Right renal pelvis (tissue), 4 donors: ENCODE results near the gene LSM7. TPM values are rescaled to one million over a fixed set of nuclear protein-coding genes. Genes with fewer than 3 reads are reported as not detected.

ENCODE experiments used
- DNase-seq, 4 donors: peaks; one replicate each; pipeline ENCODE4 v3.0.0-alpha.2; 2013; ENCODE audit warnings: low read depth in 4 of 4, low spot score in 3 of 4, missing footprints in 1 of 4
- polyA plus RNA-seq, 4 donors: library from polyadenylated mRNA; unstranded; fragments of 120-200 nt; gene quantifications; one replicate each; pipeline ENCODE4 v1.2.1, GENCODE V29; 2013; ENCODE audit not compliant: insufficient read length in 4 of 4

The LSM7 gene
- polyA plus RNA-seq, 4 donors, result 69.8 to 117 (median 73.1) TPM

DNA sequence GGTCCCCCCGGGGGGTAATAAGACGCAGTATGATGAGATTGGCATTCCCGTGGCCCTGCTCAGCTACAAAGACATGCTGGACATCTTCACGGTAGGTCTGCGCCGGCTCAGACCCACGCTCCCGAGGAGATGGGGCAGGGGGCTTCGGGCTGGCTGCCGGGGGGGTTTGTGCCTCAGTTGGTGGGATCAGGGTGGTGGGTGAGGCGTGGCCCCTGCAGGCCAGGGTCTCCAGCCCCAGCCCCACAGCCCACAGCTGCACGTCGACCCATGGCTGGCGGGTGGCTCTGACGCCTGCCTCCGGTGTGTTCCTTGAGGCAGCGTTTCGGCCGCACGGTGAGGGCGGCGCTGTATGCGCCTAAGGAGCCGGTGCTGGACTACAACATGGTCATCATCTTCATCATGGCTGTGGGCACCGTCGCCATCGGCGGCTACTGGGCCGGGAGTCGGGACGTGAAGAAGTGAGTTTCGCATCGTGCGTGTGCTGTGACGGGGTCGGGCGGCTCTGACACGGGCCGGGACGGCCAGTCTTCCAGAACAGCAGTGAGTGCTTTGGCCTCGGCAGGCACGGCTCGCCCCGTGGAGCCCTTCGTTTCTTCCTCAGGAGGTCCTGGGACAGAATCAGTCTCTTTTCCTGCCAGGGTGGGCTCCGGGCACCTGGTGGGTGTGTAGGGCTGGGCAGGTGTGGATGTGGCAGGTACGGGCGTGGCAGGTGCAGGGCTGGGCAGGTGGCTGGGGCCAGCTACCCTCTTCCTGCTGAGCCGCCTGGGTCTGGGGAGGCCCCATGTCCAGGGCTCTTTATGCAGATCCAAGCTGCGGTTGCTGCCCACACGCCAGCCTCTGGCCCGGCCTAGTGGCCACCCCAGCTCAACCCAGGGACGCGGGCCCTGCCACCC is 10.6 kb upstream of the LSM7 start:
- no peak for DNase-seq

- DNase-seq, result no peak
These were observed 9.7 kb upstream of the LSM7 start for GRCh38 chr19:2338055-2338615.

GRCh38 chr19:2337329-2337707 is 8.9 kb upstream of the LSM7 start:
- peak; percentile 52 to 77 (median 64) for DNase-seq

DNA sequence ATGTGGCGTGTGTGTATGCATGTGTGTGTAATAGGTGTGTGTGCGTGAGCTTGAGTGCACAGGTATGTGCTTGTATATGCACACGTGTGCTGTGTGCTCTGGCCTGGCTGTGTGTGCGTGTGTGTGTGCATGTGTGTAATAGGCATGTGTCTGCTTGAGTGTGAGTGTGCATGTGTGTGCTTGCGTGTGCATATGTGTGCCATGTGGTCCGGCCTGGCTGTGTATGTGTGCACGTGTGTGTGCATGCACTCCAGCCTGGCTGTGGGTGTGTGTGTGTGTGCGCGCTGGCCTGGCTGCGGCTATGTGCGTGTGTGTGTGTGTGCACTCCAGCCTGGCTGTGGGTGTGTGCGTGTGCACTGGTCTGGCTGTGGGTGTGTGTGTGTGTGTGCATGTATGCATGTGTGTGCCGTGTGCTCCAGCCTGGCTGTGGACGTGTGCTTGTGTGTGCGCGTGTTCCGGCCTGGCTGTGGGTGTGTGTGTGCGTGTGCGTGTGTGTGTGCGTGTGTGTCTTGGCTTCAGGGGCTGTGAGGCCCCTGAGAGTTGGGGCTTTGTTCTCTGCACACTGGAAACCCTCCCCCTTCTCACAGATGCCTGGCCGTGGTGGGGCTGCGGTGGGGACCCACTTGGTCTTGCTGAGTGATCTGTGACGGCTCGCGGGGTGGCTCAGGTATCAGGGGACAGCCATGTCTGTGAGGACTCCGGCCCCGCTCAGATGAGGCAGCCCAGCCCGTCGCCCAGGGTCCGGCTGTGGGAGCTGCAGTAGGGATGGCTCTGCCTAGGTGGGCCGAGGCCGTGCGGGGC is 8.3 kb upstream of the LSM7 start:
- no peak for DNase-seq

DNA sequence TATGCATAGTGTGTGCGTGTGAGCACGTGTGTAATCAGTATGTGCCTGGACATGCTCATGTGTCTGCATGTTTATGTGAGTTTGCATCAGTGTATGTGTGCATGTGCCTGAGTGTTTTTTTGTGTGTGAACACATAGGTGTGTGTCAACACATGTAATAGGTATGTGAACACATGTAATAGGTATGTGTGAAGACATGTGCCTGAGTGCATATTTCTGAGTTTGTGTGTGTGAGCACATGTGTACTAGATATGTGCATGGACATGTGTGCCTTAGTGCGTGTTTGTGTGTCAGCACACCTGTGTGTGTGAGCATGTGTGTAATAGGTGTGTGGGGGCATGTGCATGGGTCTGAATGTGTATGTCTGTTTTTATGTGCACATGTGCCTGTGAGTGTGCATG is 7.5 kb upstream of the LSM7 start:
- no peak for DNase-seq

- no peak for DNase-seq
These were observed 6.8 kb upstream of the LSM7 start for GRCh38 chr19:2334986-2335846.

- no peak for DNase-seq
These were observed 6.0 kb upstream of the LSM7 start for GRCh38 chr19:2334426-2334825.

GRCh38 chr19:2333807-2334211 is 5.4 kb upstream of the LSM7 start:
- no peak for DNase-seq

DNA sequence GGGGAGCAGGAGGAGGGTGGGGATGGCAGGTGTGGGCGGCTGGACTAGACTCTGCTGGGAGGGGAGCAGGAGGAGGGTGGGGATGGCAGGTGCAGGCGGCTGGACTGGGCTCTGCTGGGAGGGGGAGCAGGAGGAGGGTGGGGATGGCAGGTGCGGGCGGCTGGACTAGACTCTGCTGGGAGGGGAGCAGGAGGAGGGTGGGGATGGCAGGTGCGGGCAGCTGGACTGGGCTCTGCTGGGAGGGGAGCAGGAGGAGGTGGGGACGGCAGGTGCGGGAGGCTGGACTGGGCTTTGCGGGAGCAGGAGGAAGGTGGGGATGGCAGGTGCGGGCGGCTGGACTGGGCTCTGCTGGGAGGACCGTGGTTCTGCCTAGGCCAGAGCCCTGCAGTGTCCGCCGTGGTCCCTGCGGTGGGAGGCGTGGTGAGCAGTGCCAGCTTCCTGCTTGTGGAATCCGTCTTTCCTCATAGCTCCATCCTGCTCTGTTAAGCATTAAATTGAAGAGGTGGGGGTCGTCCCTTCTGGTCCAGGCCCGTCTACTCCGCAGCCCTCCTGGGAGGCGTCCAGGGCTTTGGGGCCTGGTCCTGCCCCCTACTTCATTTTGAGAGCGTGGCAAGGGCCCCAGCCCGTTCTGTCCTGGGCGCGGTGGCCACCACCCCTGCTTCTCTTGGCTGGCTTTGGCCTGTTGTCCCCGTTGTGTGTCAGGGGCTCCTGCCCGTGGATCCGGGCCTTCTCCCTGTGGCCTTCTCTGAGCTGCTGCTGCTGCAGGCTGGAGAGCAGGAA is 4.8 kb upstream of the LSM7 start:
- DNase-seq, result no peak

GRCh38 chr19:2332341-2333026 is 4.1 kb upstream of the LSM7 start:
- no peak for DNase-seq

DNA sequence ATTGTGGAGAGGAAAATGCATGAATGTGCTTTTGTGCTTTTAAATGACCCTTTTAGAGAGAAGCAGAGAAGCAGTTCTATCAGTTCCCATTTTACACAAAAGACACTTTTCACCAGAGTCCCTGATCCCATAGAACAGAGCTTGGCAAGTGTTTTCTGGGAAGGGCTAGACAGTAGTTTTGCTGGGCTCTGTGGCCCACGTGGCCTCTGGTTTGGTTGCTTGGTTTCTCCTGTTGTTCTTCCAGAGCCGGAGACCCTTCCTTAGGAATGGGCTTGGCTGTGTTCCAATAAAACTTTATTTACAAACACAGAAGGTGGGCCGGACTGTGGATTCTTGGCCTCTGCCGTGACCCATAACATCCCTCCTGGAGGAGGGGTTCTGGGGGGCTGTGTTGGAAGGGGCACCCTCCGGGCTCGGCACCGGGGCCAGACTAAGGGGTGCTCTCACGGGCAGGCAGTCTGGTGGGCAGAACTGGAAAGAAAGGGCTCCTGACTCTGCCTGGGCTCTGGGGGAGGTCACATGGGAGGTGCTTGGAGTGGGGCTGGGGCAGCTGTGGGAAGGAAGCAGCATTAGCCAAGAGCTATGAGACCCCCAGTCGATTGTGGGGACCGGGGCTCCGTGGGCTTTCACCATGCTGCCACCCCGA is 3.3 kb upstream of the LSM7 start:
- DNase-seq, result no peak

- no peak for DNase-seq
These were observed 2.4 kb upstream of the LSM7 start for GRCh38 chr19:2330632-2331284.

DNA sequence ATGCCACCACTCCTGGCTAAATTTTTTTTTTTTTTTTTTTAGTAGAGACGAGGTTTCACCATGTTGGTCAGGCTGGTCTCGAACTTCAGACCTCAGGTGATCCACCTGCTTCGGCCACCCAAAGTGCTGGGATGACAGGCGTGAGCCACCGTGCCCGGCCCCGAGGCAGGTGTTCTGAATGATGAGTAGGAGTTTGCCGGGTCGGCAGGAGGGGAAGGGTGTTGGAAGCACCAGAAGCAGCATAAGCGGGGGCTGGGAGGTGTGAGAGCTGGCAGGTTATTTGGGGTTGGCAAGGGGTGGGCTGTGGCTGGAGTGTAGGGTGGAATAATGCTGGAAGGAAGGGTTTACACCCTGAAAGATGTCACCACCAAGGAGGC is 1.9 kb upstream of the LSM7 start:
- DNase-seq, result no peak

GRCh38 chr19:2329501-2329916 is 1.1 kb upstream of the LSM7 start:
- no peak for DNase-seq

GRCh38 chr19:2329149-2329478 is 728 bp upstream of the LSM7 start:
- DNase-seq, result no peak

- DNase-seq, result no peak
These were observed 499 bp downstream of the LSM7 start for GRCh38 chr19:2327773-2328400.

DNA sequence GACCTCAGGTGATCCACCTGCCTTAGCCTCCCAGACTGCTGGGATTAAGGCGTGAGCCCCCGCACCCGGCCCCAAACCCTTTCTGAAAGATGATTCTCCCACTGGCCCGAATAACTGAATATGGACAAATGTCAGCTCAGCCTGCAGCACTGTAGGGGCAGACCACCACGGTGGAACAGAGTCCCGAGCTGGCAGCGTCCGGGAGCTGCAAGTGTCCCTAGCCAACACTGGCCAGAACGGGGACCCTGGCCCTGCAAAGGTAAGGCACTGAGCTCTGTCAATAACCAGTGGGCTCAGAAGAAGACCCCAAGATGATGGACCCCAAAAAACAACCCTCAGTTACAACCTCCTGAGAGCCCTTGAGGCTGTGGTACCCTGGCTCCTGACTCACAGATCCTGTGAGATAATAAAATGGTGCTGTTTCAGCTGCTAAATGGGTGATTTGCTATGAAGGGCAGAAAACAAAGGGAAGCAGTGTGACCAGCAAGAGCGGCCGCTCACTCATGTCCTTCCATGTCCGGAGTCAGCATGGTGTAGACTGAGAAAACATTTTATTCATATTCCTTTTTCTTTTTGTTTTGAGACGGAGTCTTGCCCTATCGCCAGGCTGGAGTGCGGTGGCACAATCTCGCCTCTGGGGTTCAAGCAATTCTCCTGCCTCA is 1.6 kb downstream of the LSM7 start:
- no peak for DNase-seq
